H9 (cell line): Measurements from ENCODE around the gene PTK6. TPM values are rescaled to one million over a fixed set of nuclear protein-coding genes. Genes with fewer than 3 reads are reported as not detected.

Experiments
- DNase-seq: peaks from one replicate; pipeline ENCODE4 v3.0.0-alpha.2; 2017
- H2AFZ ChIP-seq: one replicate; pipeline ENCODE4 v1.6.1; 2013; ENCODE audit warnings: mild to moderate bottlenecking, low read length, control low read depth, moderate library complexity
- H2AK5ac ChIP-seq: 2 replicates; pipeline ENCODE4 v1.6.1; 2013; ENCODE audit warnings: low read length, control low read depth, mixed read lengths; ENCODE audit not compliant: insufficient read length
- H2BK120ac ChIP-seq: one replicate; pipeline ENCODE4 v1.6.1; 2013; ENCODE audit warnings: low read depth, mild to moderate bottlenecking, low read length, control low read depth, inconsistent platforms; ENCODE audit not compliant: poor library complexity, severe bottlenecking
- H2BK12ac ChIP-seq: 2 replicates; pipeline ENCODE4 v1.6.1; 2013; ENCODE audit warnings: low read length, control low read depth, mixed read lengths, low read depth; ENCODE audit not compliant: insufficient read length
- H2BK15ac ChIP-seq: 2 replicates; pipeline ENCODE4 v1.6.1; 2013; ENCODE audit warnings: low read depth, low read length, control low read depth
- H2BK20ac ChIP-seq: one replicate; pipeline ENCODE4 v1.6.1; 2013; ENCODE audit warnings: low read depth, mild to moderate bottlenecking, low read length, control low read depth, inconsistent platforms; ENCODE audit not compliant: poor library complexity, severe bottlenecking
- H2BK5ac ChIP-seq: 2 replicates; pipeline ENCODE4 v1.6.1; 2013; ENCODE audit warnings: low read length, control low read depth, mixed read lengths; ENCODE audit not compliant: insufficient read length
- H3K14ac ChIP-seq: 2 replicates; pipeline ENCODE4 v1.6.1; 2013; ENCODE audit warnings: low read length, control low read depth; ENCODE audit not compliant: insufficient read depth
- H3K18ac ChIP-seq: 2 replicates; pipeline ENCODE4 v1.6.1; 2013; ENCODE audit warnings: low read depth, mild to moderate bottlenecking, mixed read lengths, low read length, control low read depth; ENCODE audit not compliant: insufficient read length
- H3K23ac ChIP-seq: 2 replicates; pipeline ENCODE4 v1.6.1; 2013; ENCODE audit warnings: low read length, control low read depth, mixed read lengths, low read depth; ENCODE audit not compliant: insufficient read length
- H3K23me2 ChIP-seq: 2 replicates; pipeline ENCODE4 v1.6.1; 2013; ENCODE audit warnings: low read depth, mild to moderate bottlenecking, mixed read lengths, low read length, control low read depth; ENCODE audit not compliant: insufficient read length, poor library complexity, severe bottlenecking
- H3K27ac ChIP-seq: 2 replicates; pipeline ENCODE4 v1.5.1; 2013; ENCODE audit warnings: low read length, control low read depth, mixed read lengths, low read depth; ENCODE audit not compliant: insufficient read length
- H3K27me3 ChIP-seq: 2 replicates; pipeline ENCODE4 v1.6.1; 2013; ENCODE audit warnings: low read length, control low read depth, inconsistent platforms; ENCODE audit not compliant: insufficient read depth
- H3K4ac ChIP-seq: 2 replicates; pipeline ENCODE4 v1.6.1; 2013; ENCODE audit warnings: low read depth, mild to moderate bottlenecking, control low read depth, inconsistent platforms, low read length, moderate library complexity
- H3K4me1 ChIP-seq: 2 replicates; pipeline ENCODE4 v1.6.1; 2013; ENCODE audit warnings: low read length, control low read depth, inconsistent platforms; ENCODE audit not compliant: insufficient read depth
- H3K4me2 ChIP-seq: 2 replicates; pipeline ENCODE4 v1.6.1; 2013; ENCODE audit warnings: low read length, control low read depth, mixed read lengths; ENCODE audit not compliant: insufficient read length, insufficient read depth
- H3K56ac ChIP-seq: 2 replicates; pipeline ENCODE4 v1.6.1; 2013; ENCODE audit warnings: low read depth, mild to moderate bottlenecking, mixed read lengths, low read length, control low read depth; ENCODE audit not compliant: insufficient read length
- H3K79me1 ChIP-seq: 2 replicates; pipeline ENCODE4 v1.6.1; 2013; ENCODE audit warnings: low read depth, mild to moderate bottlenecking, moderate library complexity, low read length, control low read depth, inconsistent platforms; ENCODE audit not compliant: insufficient read depth, poor library complexity, severe bottlenecking
- H3K79me2 ChIP-seq: 2 replicates; pipeline ENCODE4 v1.6.1; 2013; ENCODE audit warnings: low read length, control low read depth, inconsistent platforms; ENCODE audit not compliant: insufficient read depth
- H3K9ac ChIP-seq: 2 replicates; pipeline ENCODE4 v1.6.1; 2013; ENCODE audit warnings: low read length, control low read depth, mixed read lengths; ENCODE audit not compliant: insufficient read length; ENCODE audit errors: extremely low read depth
- H3K9me3 ChIP-seq: one replicate; pipeline ENCODE4 v1.6.1; 2013; ENCODE audit warnings: low read depth, low read length, inconsistent platforms; ENCODE audit not compliant: control insufficient read depth
- H3T11ph ChIP-seq: one replicate; pipeline ENCODE4 v1.6.1; 2013; ENCODE audit warnings: mild to moderate bottlenecking, low read length, control low read depth, inconsistent platforms
- H4K20me1 ChIP-seq: one replicate; pipeline ENCODE4 v1.6.1; 2013; ENCODE audit not compliant: control insufficient read depth, insufficient read length, insufficient read depth
- H4K5ac ChIP-seq: 2 replicates; pipeline ENCODE4 v1.6.1; 2013; ENCODE audit warnings: low read depth, mild to moderate bottlenecking, mixed read lengths, low read length, control low read depth; ENCODE audit not compliant: insufficient read length
- H4K8ac ChIP-seq: replicated peaks from 2 replicates; pipeline ENCODE4 v1.6.1; 2013; ENCODE audit warnings: low read length, control low read depth, mixed read lengths, low read depth; ENCODE audit not compliant: insufficient read length
- H4K91ac ChIP-seq: 2 replicates; pipeline ENCODE4 v1.6.1; 2013; ENCODE audit warnings: low read depth, mild to moderate bottlenecking, moderate library complexity, mixed read lengths, low read length, control low read depth; ENCODE audit not compliant: insufficient read length
- H3K27ac Mint-ChIP-seq, 3 experiments: 2 replicates in 2 of 3; 3 replicates in 1 of 3; pipeline ENCODE4 v1.8.0; 2020 to 2021; ENCODE audit warnings: mixed read lengths in 3 of 3, mild to moderate bottlenecking in 1 of 3, moderate library complexity in 1 of 3
- H3K27me3 Mint-ChIP-seq: 2 replicates; pipeline ENCODE4 v1.8.0; 2021; ENCODE audit warnings: low read depth, mild to moderate bottlenecking, moderate library complexity, mixed read lengths
- H3K36me3 Mint-ChIP-seq, 3 experiments: 2 replicates in 2 of 3; 3 replicates in 1 of 3; pipeline ENCODE4 v1.8.0; 2020 to 2021; ENCODE audit warnings: low read depth in 3 of 3, mixed read lengths in 3 of 3; ENCODE audit not compliant: insufficient read depth in 1 of 3
- H3K4me1 Mint-ChIP-seq, 2 experiments: 2 replicates each; pipeline ENCODE4 v1.8.0; 2020; ENCODE audit warnings: mixed read lengths in 2 of 2
- H3K4me3 Mint-ChIP-seq, 2 experiments: 2 replicates in 1 of 2; 3 replicates in 1 of 2; pipeline ENCODE4 v1.8.0; 2020 to 2021; ENCODE audit warnings: mild to moderate bottlenecking in 2 of 2, mixed read lengths in 2 of 2, moderate library complexity in 1 of 2
- H3K9me3 Mint-ChIP-seq, 2 experiments: 2 replicates in 1 of 2; 3 replicates in 1 of 2; pipeline ENCODE4 v1.8.0; 2020; ENCODE audit warnings: mild to moderate bottlenecking in 2 of 2, mixed read lengths in 2 of 2, moderate library complexity in 1 of 2
- WGBS: extraction: QIAGEN DNeasy Blood & Tissue Kit; methylation state at CpG from one replicate; pipeline ENCODE4 v1.1.7; 2013; ENCODE audit warnings: missing lambda C conversion rate, low lambda C conversion rate, mixed read lengths; ENCODE audit not compliant: insufficient read length; ENCODE audit errors: extremely low coverage; 5-methylcytosine and 5-hydroxymethylcytosine counted together
- total RNA-seq: library from RNA; stranded (reverse); gene quantifications from 2 replicates; pipeline ENCODE4 v1.2.1, GENCODE V29; 2021
- TF ChIP-seq, protein P1 (sequence below): fragments of 200-600 bp; sonication (generic); conservative IDR thresholded peaks from 3 replicates; pipeline ENCODE4 v1.8.0; 2021; ENCODE audit warnings: antibody characterized with exemption, mild to moderate bottlenecking

PTK6 gene
- total RNA-seq, 1 experiment from 2014 or later: 0.46 TPM

DNA sequence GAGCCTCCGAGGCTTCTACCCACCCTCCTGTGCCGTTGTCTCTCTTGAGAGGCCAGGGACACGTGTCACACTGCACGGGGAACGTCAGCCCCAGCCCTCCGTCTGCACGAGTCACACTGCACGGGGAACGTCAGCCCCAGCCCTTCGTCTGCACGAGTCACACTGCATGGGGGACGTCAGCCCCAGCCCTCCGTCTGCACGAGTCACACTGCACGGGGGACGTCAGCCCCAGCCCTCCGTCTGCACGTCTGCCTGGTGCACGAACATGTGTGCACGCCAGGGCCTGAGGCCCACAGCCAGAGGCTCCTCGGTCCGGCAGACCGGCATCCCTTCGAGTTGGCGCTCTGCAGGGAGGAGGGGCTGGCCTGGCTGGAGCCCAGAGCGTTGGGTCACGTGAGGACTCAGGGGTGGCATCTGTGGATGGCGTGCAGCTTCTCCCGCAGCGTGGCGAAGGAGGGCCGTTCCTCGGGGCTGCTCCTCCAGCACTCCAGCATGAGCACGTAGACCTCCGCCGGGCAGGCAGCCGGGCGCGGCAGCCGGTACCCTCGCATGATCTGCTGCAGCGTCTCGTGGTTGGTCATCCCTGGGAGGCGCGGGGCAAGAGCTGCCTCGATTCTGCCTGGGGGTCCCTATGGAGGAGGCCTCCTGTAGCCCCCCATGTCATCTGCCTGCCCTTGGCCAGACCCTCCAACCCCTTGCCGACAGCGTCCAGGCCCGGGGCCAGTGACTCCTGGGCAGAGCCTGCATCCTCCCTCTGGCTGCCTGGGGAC lies 3.4 kb upstream of the PTK6 start:
- no peak overlapping the region for H2BK15ac ChIP-seq
- H3K36me3 Mint-ChIP-seq: no peaks in the 10 kb centered on the region
- TF ChIP-seq, protein P1, sequence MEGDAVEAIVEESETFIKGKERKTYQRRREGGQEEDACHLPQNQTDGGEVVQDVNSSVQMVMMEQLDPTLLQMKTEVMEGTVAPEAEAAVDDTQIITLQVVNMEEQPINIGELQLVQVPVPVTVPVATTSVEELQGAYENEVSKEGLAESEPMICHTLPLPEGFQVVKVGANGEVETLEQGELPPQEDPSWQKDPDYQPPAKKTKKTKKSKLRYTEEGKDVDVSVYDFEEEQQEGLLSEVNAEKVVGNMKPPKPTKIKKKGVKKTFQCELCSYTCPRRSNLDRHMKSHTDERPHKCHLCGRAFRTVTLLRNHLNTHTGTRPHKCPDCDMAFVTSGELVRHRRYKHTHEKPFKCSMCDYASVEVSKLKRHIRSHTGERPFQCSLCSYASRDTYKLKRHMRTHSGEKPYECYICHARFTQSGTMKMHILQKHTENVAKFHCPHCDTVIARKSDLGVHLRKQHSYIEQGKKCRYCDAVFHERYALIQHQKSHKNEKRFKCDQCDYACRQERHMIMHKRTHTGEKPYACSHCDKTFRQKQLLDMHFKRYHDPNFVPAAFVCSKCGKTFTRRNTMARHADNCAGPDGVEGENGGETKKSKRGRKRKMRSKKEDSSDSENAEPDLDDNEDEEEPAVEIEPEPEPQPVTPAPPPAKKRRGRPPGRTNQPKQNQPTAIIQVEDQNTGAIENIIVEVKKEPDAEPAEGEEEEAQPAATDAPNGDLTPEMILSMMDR: no peak
- no peak overlapping the region for H3K18ac ChIP-seq
- no peak overlapping the region for H3K23ac ChIP-seq
- no peak overlapping the region for H4K8ac ChIP-seq
- no peaks in the 10 kb centered on the region for H3K23me2 ChIP-seq
- H3K9me3 Mint-ChIP-seq: no peaks in the 10 kb centered on the region
- no peak overlapping the region for H2BK120ac ChIP-seq
- H3T11ph ChIP-seq: no peak overlapping the region
- H2BK20ac ChIP-seq: no peak overlapping the region
- H3K79me1 ChIP-seq: no peaks in the 10 kb centered on the region
- no peak overlapping the region for H3K27ac ChIP-seq
- H3K4me3 Mint-ChIP-seq: no peak overlapping the region
- H3K4me1 Mint-ChIP-seq: peaks cover 8% of the 10 kb centered on the region in 2 experiments; a peak in 3 of 4 replicates
- H3K14ac ChIP-seq: no peak overlapping the region; the same call in 1 of the 2 replicates
- H3K9me3 ChIP-seq: no peaks in the 10 kb centered on the region
- H3K4ac ChIP-seq: no peak overlapping the region
- no peak overlapping the region for H4K91ac ChIP-seq
- no peaks in the 10 kb centered on the region for H3K79me2 ChIP-seq
- H2AFZ ChIP-seq: no peak overlapping the region
- H2BK12ac ChIP-seq: no peak overlapping the region
- no CpG with 5 or more reads among the region's 49 CpGs for WGBS
- no peak overlapping the region for H2AK5ac ChIP-seq
- H3K56ac ChIP-seq: no peak overlapping the region
- H3K27ac Mint-ChIP-seq: 0 out of 7 replicates have a peak overlapping the region, but pooled peaks of 1 of the 3 experiments have one; percentile 23
- no peaks in the 10 kb centered on the region for H3K27me3 ChIP-seq
- DNase-seq: no peak
- H3K4me1 ChIP-seq: no peaks in the 10 kb centered on the region
- no peaks in the 10 kb centered on the region for H4K20me1 ChIP-seq
- H4K5ac ChIP-seq: no peak overlapping the region
- no peak overlapping the region for H3K4me2 ChIP-seq
- H3K27me3 Mint-ChIP-seq: no peaks in the 10 kb centered on the region
- H2BK5ac ChIP-seq: no peak overlapping the region
- H3K9ac ChIP-seq: no peak overlapping the region
